Activated CD8-positive, alpha-beta memory T cell treated with anti-CD3 and anti-CD28 coated beads for 36 hours (primary cell): ENCODE measurements around the gene ITGB2. TPM values are rescaled to one million over a fixed set of nuclear protein-coding genes. Genes with fewer than 3 reads are reported as not detected.

Experiments used
- CTCF ChIA-PET: fragments of 350-600 bp; sonication (Branson Sonifier 250); formaldehyde crosslinking; loops from one replicate; lab custom pipeline; 2021; ENCODE audit warnings: antibody characterized with exemption; lab: Charles Lee
- POLR2A ChIA-PET: fragments of 350-600 bp; sonication (Branson Sonifier 250); formaldehyde crosslinking; loops from one replicate; lab custom pipeline; 2021; ENCODE audit warnings: antibody characterized with exemption; lab: Charles Lee
- total RNA-seq, 2 experiments: library from RNA; stranded (reverse); gene quantifications; one replicate each; pipeline ENCODE4 v1.2.3, GENCODE V29; 2021

Gene ITGB2
- total RNA-seq, 2 experiments from 2014 or later = 197 to 216 TPM

- CTCF ChIA-PET = no interaction called here
- POLR2A ChIA-PET = no interaction called here
These were observed 61.9 kb downstream of the ITGB2 start for GRCh38 chr21:44858791-44859190.

DNA sequence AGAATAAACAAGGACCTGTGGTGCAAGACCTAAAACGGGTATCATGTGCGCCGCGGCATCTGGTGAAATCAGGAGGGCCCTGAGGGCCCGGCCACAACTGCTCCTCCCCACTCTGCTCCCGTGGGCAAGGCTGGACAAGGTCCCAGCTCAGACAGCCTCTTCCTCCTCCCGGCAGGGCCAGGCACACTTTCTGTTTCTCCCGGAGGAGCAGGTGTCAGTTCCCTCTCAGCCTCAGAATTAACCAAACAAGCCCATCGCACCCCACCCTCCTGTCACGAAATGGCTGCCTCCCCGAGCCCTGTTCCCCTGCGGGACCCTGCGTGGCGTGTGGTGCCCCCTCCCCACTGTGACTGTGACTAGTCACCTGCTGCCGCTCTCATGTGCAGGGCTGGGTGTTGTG is 62.4 kb downstream of the ITGB2 start:
- CTCF ChIA-PET = no interaction called here
- POLR2A ChIA-PET = no interaction called here

GRCh38 chr21:44857127-44857892 is 63.4 kb downstream of the ITGB2 start:
- ChIA-PET POLR2A (no interaction called here), CTCF (no interaction called here)

DNA sequence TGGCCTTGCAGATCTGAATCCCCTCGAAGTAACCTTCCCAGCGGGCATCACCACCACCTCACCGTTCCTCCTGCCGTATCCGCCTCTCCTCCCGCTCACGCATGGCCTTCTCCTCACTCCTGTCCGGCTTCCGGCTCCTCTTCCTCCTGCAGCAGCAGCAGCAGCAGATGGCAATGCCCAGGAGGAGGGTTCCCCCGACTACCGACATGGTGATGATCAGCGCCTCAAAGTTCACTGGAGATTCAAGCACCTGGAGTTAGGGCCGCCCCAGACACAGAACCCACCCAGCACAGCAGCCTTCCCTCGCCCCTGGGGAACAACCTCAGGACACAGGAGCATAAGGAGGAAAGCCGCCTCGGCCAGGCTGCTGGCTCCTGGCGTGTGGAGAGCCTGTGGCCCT is 64.6 kb downstream of the ITGB2 start:
- POLR2A ChIA-PET = no interaction called here
- CTCF ChIA-PET = no interaction called here

GRCh38 chr21:44855572-44855971 is 65.1 kb downstream of the ITGB2 start:
- ChIA-PET CTCF (no interaction called here), POLR2A (no interaction called here)

GRCh38 chr21:44854664-44855446 is 65.8 kb downstream of the ITGB2 start:
- ChIA-PET POLR2A (no interaction called here), CTCF (no interaction called here)

GRCh38 chr21:44854391-44854663 is 66.4 kb downstream of the ITGB2 start:
- CTCF ChIA-PET = no interaction called here

DNA sequence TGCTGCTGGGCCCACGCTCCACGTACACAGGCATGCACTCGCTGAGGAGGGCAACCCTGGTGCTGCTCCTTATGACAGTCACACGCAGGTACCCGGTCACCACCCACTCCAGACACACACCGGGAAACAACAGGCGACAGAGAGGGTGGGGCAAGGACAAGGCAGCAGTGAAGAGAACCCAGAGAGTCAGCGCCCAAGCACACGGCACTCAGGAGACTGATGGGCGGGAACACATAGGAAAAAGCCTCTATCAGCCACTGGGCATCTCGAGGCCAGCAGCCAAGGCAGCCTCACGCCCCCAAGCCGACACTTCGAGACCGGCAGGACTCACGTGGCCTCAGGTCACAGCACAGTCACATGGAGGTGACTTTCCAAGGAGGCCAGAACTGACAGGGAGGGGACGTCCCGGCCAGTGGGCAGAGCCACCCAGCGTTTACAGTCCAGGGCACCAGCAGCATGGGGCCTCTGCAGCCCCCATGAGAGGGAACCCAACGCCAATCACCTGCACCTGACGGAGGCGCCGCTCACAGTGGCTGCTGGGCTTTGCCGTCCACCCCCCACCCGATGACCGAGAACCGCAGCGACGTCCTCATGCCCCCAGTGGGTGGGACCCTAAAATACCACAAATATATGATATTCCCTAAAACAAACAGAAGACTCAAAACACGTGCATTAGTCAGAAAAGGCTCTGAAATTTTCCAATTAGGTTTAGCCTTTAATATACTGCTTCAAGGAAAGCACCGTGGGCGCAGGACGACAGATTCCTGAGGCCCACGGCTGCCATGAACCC is 66.9 kb downstream of the ITGB2 start:
- ChIA-PET POLR2A (no interaction called here), CTCF (no interaction called here)

More at GRCh38 chr21:44854391-44854663, 66.4 kb downstream of the ITGB2 start:
- POLR2A ChIA-PET = no interaction called here

DNA sequence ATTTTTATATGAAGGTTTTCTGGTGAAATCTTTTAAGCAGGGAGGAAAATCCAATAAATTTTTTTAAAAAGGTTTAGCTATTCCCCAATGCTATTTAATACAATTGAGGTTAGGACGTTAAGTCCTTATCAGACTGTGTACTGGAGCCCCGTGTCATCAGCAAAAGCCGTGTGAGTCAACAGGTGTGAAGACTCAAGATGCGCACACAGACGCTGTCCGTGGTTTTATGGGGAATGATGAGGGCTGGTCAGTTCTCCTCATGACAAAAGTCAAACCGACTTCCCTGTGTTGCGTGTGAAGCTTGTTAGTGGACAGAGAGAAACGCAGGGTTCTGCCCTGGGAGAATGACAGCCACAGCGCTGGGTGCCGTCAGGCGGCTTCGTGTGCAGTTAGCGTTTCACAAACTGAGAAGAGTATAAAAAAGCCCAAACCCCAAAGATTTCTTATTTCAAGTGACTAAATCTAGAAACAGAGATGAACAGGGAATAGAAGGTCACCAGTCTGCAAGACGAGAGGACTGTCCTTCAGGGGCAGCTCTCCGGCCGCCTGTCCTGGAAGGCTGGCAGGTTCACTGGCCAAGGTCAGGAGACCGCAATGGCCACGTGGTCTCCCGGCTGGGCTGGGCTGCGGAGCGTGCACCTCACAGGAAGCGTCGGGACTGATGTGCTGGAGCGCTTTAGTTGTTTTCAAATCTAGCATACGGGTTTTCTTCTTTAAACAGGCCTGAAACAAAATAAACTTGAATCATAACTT is 69.6 kb downstream of the ITGB2 start:
- ChIA-PET POLR2A (interaction anchor here (0.5 kb wide), 1 partner anchor 1170 kb away, joined by 6 read pairs; no protein-coding TSS in a partner anchor), CTCF (no interaction called here)

DNA sequence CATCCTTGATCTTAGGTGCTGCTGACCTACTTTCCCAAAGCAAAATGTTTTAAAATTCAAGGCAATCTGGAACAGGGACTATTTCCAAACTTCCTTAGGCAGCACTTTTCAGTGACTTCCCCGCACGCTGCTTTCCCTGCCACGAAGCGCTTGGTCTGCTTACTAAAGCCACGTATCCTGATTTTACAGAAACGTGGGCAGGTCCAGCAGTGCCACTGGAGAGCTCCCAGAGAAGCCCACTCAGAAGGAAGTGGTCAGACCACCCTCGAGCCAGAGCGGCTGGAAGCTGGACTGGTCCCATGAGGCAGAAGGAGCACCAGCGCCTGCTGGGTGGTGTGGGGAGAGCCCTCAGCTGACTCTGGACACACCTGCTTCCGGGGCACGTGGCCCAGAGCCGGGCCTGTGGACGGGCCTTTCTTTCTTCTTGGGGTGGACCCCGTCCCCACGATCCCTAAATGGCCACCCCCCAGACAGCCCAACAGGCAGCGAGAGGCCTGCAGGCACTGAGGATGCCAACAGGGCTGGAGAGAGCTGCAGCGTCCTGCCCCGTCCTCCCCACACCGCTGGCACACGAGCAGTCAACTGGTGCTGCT is 70.4 kb downstream of the ITGB2 start:
- ChIA-PET POLR2A (interaction anchor here (0.5 kb wide), 1 partner anchor 1169 kb away, joined by 6 read pairs; no protein-coding TSS in a partner anchor), CTCF (no interaction called here)

DNA sequence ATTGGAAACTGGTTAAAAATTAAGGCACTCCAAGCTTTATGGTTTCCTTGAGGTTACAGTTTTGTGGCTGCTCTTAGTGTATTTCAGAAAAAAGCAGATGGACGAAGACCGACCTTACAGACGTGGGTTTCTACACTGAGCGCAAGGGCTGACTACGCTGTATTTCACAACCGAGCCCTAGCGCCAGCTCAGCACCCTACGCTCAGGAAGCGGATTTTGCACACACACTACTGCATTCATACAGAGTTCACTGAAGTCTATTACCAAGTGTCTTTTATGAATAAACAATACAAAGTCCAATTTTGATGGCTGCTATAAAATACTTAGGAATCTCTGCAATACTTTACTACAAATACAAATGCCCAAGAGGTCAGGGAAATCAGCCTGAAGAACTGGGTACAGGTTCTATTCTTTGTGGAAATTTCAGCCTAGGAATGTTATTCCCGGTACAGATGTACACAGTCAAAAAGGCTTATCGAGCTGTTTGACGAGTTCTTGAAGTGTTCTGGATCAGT is 71.0 kb downstream of the ITGB2 start:
- ChIA-PET CTCF (no interaction called here), POLR2A (no interaction called here)

DNA sequence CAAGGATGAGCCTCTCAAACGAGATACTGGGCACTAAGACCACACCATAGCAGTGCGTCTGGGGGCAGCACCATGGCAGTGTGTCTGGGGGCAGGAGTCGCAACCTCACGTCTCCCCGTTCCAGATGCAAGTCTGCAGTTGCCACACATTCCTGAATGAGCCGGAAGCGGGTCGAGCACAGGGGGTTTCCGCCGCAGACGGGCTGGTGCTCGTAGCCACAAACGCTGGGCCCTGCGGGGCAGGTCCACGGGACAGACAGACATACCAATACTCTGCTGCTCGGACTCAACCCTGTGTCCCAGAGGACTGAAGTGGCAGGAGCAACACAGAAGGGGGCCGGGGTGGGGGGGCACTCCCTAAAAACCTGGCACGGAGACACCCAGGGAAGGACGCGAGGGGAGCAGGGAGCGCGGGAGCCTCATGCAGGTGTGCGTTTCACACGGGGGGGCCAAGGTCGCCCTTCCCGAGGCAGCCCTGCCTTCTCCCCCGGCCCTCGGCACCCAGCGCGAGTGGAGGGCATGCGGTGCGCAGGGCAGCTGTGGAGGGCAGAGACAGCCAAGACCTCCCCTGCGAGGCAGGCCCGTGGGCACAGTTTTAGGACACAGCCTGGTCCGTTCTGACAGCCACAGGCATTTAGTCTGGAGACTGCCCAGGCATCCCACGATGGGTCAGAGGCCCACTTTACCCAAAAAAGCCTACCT is 71.7 kb downstream of the ITGB2 start:
- ChIA-PET POLR2A (no interaction called here), CTCF (no interaction called here)

- POLR2A ChIA-PET = interaction anchor here (0.6 kb wide), 1 partner anchor 801 kb away, joined by 4 read pairs; no protein-coding TSS in a partner anchor
- CTCF ChIA-PET = interaction anchor here (0.7 to 1.1 kb wide), 2 partner anchors 25 to 180 kb away, joined by 3 to 4 read pairs; no protein-coding TSS in a partner anchor
These were observed 73.2 kb downstream of the ITGB2 start for GRCh38 chr21:44847261-44848056.

- POLR2A ChIA-PET = no interaction called here
- CTCF ChIA-PET = interaction anchor here (1.1 kb wide), 1 partner anchor 179 kb away, joined by 4 read pairs; no protein-coding TSS in a partner anchor
These were observed 74.0 kb downstream of the ITGB2 start for GRCh38 chr21:44846485-44847260.

DNA sequence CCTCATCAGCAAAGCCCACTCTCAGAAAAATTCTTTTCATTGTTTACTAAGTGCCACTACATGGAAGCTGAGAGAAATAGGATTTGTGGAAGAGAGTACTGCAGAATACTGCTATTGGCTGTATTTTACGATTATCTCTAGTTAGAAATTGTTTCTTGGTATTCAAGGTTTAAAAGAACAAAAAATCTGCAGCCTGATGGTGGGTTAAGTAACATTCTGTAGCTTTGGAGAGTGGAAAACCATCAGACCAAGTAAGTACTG is 74.5 kb downstream of the ITGB2 start:
- ChIA-PET CTCF (interaction anchor here (1.1 kb wide), 1 partner anchor 179 kb away, joined by 4 read pairs; no protein-coding TSS in a partner anchor), POLR2A (no interaction called here)

GRCh38 chr21:44845418-44846223 is 75.1 kb downstream of the ITGB2 start:
- ChIA-PET CTCF (interaction anchor here (1.1 kb wide), 1 partner anchor 178 kb away, joined by 4 read pairs; no protein-coding TSS in a partner anchor), POLR2A (no interaction called here)
